ENCODE data around the gene TSKS.
A peak's percentile ranks its signal among the peaks of the same experiment; 100 is the strongest.
"Not testable (repeated sequence)": the region's sequence is repeated elsewhere in the genome, so short reads cannot be mapped to it uniquely, and the experiment has no call there.

TSKS gene

DNA sequence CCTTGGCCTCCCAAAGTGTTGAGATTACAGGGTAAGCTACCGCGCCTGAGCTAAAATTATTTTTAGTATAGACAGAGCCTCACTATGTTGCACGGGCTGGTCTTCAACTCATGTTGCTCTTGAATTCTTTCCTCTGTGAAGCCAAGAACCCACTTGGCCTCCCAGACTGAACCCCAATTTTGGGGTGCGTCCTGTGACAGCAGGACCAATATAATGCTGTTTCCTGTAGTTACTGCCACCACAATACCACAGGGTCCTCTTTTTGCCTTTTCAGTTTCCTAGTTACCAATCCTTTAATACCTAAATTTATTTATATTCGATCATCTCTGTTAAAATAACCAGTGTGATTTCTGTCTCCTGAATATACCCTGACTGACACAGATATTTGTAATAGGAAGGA is 32.9 kb downstream of the TSKS start:
- intact Hi-C loops (cut with DNase I) = no loop called here
- DNase-seq = no peak

- intact Hi-C loops (cut with DNase I) = no loop called here
- DNase-seq = peak in 1 of 10 donors; percentile 62
These were observed 35.7 kb downstream of the TSKS start for GRCh38 chr19:49727217-49728030.

- DNase-seq; intact Hi-C loops (cut with DNase I): not testable (repeated sequence)
These were observed 43.7 kb downstream of the TSKS start for GRCh38 chr19:49719420-49719819.

- intact Hi-C loops (cut with DNase I) = no loop called here
- no peak for DNase-seq
These were observed 44.1 kb downstream of the TSKS start for GRCh38 chr19:49718991-49719390.

GRCh38 chr19:49718511-49718910 is 44.6 kb downstream of the TSKS start:
- DNase-seq = no peak
- intact Hi-C loops (cut with DNase I) = no loop called here

GRCh38 chr19:49716154-49716553 is 47.0 kb downstream of the TSKS start:
- intact Hi-C loops (cut with DNase I) = no loop called here
- no peak for DNase-seq

GRCh38 chr19:49713236-49713845 is 49.8 kb downstream of the TSKS start:
- intact Hi-C loops (cut with DNase I) = no loop called here
- no peak for DNase-seq

DNA sequence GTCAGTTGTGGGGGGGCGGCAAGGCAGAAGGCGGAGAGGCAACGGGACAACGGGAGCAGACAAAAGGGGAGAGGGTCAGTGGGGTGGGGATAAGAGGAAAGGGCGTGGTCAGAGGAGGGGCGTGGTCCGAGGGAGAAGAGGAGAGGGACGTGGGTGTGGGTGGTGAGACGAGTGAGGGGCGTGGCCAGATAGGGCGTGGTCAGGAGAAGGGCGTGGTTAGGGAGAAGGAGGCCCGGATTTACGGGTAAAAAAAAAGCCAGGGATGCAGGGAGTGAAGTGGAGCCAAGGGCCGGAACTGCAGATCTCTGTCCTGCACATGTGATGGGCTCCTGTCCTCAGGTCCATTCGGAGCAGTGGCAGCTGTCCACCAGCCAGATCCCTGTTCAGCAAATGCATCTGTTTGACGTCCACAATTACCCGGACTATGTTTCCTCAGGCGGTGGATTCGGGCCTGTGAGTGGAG is 50.7 kb downstream of the TSKS start:
- DNase-seq = no peak
- intact Hi-C loops (cut with DNase I) = no loop called here

DNA sequence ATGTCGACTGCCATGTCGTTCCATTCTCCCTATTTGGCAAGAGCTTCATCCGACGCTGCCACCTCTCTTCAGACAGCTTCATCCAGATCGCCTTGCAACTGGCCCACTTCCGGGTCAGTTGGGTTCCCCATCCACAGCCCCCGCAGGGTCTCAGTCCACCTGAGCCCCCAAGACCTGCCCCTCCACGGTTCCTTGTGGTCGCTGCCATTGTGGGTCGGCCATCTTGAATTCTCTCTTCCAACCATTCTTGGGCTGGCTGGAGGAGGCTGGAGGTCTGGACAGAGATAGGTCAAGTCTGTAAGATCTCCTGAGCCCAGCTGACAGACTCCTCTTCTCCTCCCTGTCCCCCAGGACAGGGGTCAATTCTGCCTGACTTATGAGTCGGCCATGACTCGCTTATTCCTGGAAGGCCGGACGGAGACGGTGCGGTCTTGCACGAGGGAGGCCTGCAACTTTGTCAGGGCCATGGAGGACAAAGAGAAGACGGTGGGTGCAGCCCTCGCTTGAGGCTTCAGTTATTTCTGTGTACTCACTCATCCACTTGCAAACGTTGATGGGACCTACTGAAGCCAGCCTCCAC is 52.6 kb downstream of the TSKS start:
- DNase-seq = no peak

DNA sequence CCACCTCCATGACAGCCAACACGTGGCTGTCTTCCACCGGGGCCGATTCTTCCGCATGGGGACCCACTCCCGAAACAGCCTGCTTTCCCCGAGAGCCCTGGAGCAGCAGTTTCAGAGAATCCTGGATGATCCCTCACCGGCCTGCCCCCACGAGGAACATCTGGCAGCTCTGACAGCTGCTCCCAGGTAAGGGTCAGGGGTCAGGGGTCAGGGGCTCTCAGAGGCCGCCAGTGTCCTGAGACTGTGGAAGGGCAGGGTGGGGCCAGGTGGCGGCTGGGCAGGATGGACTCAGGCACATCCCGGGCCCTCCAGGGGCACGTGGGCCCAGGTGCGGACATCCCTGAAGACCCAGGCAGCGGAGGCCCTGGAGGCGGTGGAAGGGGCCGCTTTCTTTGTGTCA is 57.2 kb downstream of the TSKS start:
- no peak for DNase-seq
- intact Hi-C loops (cut with DNase I) = no loop called here

More for the DNA sequence above, 52.6 kb downstream of the TSKS start:
- intact Hi-C loops (cut with DNase I) = no loop called here

- intact Hi-C loops (cut with DNase I) = no loop called here
- DNase-seq = no peak
These were observed 58.0 kb downstream of the TSKS start for GRCh38 chr19:49704888-49705642.

- intact Hi-C loops (cut with DNase I) = no loop called here
- no peak for DNase-seq
These were observed 61.8 kb downstream of the TSKS start for GRCh38 chr19:49701271-49701786.

DNA sequence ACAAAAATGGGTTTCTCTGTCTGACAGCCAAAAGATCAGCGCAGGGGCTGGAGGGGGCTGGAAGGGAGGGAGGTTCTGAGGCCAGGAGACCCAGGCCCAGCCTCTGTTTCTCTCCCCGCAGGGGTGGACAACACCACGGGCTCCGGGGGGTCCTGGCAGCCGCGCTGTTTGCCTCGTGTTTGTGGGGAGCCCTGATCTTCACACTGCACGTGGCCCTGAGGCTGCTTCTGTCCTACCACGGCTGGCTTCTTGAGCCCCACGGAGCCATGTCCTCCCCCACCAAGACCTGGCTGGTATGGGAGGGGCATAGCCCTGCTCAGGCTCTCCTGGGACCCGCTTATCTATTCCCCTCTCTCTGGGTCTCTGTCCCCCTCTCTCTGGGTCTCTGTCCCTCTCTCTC is 62.5 kb downstream of the TSKS start:
- intact Hi-C loops (cut with DNase I) = no loop called here
- DNase-seq = no peak

- DNase-seq = no peak
- intact Hi-C loops (cut with DNase I) = loop anchor here (10.0 kb wide), 1 partner anchor 105 kb away; no protein-coding TSS in a partner anchor
These were observed 63.7 kb downstream of the TSKS start for GRCh38 chr19:49699364-49699763.

DNA sequence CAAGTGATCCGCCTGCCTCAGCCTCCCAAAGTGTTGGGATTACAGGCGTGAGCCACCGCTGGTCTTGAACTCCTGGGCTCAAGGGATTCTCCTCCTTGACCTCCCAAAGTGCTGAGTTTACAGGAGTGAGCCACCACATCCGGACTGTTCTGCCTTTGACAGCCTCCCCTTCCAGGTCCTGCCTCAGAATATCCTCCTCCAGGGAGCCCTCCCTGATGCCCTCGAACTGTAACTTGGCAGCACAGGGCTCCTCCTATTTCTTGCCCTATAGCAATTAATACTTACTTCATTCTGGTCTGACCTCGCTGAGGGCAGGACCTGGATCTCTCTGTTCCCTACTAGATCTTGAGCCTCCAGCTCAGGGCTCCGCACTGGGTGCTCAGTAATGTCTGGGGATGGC is 66.2 kb downstream of the TSKS start:
- DNase-seq = no peak
- intact Hi-C loops (cut with DNase I) = loop anchor here (10.0 kb wide), 1 partner anchor 108 kb away; no protein-coding TSS in a partner anchor

DNA sequence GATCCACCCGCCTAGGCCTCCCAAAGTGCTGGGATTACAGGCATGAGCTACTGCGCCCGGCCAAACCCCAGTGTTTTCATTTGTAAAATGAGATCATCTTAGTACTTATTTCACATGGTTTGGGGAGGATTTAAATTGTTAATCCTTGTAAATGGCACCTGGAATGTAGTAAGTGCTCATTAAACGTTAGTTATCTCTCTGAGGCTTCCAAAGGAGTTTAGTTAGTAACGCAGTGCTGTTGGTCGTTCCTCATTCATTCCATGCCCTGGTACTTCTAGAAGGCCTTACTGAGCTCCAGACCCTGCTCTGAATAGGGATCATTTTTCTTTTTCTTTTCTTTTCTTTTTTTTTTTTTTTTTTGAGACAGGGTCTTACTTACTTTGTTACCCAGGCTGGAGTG is 67.0 kb downstream of the TSKS start:
- DNase-seq = no peak
- intact Hi-C loops (cut with DNase I) = loop anchor here (10.0 kb wide), 1 partner anchor 109 kb away; no protein-coding TSS in a partner anchor

- intact Hi-C loops (cut with DNase I) = loop anchor here (10.0 kb wide), 1 partner anchor 113 kb away; no protein-coding TSS in a partner anchor
- peak in 6 of 10 donors; percentile 57 to 94 (median 66) for DNase-seq
These were observed 71.0 kb downstream of the TSKS start for GRCh38 chr19:49692147-49692506.

DNA sequence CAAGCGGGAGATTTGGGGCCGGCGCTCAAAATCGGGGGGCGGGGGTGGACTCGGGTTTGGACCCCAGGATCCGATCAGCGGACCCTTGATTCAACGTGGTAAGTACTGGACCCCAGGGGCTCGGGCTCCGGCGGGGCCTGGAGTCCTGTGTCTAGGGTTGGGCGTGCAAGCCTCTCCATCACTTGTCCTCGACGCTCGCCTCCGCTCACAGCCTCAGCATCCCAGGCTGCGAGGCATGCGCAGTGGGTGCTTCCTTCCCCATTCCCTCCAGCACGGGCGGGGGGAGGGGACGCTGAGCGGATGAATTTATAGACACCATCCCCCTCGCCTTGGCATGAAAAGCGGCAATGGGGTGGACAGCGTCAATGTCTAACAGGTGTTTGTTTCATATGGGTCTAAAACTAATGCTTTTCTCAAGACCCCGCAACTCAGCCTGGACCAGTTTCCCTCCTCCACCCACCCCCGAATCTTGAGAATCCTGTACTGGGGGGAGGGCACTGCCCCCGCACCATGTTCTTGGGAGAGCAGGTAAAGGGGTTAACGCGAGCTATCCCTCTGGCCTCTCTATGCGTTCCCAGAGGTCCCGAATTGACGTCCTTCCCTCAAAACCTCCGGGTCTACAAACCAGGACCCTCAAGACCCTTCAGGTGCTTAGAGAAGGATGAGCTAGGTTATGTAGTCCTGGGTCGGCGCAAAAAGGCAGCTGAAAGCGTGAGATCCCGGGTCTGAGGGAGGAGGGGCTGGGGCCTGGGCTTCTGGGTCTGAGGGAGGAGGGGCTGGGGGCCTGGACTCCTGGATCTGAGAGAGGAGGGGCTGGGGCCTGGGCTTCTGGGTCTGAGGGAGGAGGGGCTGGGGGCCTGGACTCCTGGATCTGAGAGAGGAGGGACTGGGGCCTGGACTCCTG is 71.6 kb downstream of the TSKS start:
- DNase-seq = peak; percentile 75 to 96 (median 82)
- intact Hi-C loops (cut with DNase I) = loop anchor here (10.0 kb wide), 1 partner anchor 113 kb away; no protein-coding TSS in a partner anchor

GRCh38 chr19:49690656-49691242 is 72.4 kb downstream of the TSKS start, which contains the start of gene CPT1C:
Gene CPT1C (plus strand): TSS chr19:49691116. CDS start chr19:49692253, 1,137 bp downstream.
- intact Hi-C loops (cut with DNase I) = loop anchor here (10.0 kb wide), 1 partner anchor 114 kb away; no protein-coding TSS in a partner anchor
- DNase-seq = peak; percentile 84 to 99 (median 92)

Measured in posterior cingulate gyrus (tissue), 11 donors.